GM23248 (cell line): ENCODE results near the gene HOXB3. TPM values are rescaled to one million over a fixed set of nuclear protein-coding genes. Genes with fewer than 3 reads are reported as not detected.

ENCODE experiments used
- DNase-seq: peaks from one replicate; pipeline ENCODE4 v3.0.0-alpha.2; 2015
- H2AFZ ChIP-seq: fragments of 200-600 bp; sonication (generic); 2 replicates; pipeline ENCODE4 v1.6.1; 2016; ENCODE audit warnings: antibody characterized with exemption
- H3F3A ChIP-seq: fragments of 200-600 bp; sonication (generic); 2 replicates; pipeline ENCODE4 v1.6.1; 2016; ENCODE audit warnings: mild to moderate bottlenecking, antibody characterized with exemption, mixed run types; ENCODE audit not compliant: insufficient read depth
- H3K27ac ChIP-seq: fragments of 200-600 bp; sonication (generic); 2 replicates; pipeline ENCODE4 v1.5.1; 2016; ENCODE audit warnings: mild to moderate bottlenecking
- H3K27me3 ChIP-seq: fragments of 200-600 bp; sonication (generic); replicated peaks from 2 replicates; pipeline ENCODE4 v1.6.1; 2016; ENCODE audit warnings: mild to moderate bottlenecking; ENCODE audit not compliant: insufficient read depth
- H3K36me3 ChIP-seq: fragments of 200-600 bp; sonication (generic); 2 replicates; pipeline ENCODE4 v1.6.1; 2016; ENCODE audit warnings: low read depth, mild to moderate bottlenecking
- H3K4me1 ChIP-seq: fragments of 200-600 bp; sonication (generic); 2 replicates; pipeline ENCODE4 v1.6.1; 2016; ENCODE audit warnings: mild to moderate bottlenecking; ENCODE audit not compliant: insufficient read depth
- H3K4me2 ChIP-seq: fragments of 200-600 bp; sonication (generic); one replicate; pipeline ENCODE4 v1.6.1; 2016; ENCODE audit warnings: mild to moderate bottlenecking; ENCODE audit not compliant: unreplicated experiment
- H3K4me3 ChIP-seq: fragments of 200-600 bp; sonication (generic); 2 replicates; pipeline ENCODE4 v1.5.1; 2016; ENCODE audit warnings: mild to moderate bottlenecking
- H3K79me2 ChIP-seq: fragments of 200-600 bp; sonication (generic); 2 replicates; pipeline ENCODE4 v1.6.1; 2016; ENCODE audit warnings: mild to moderate bottlenecking; ENCODE audit not compliant: insufficient read depth
- H3K9ac ChIP-seq: fragments of 200-600 bp; sonication (generic); 2 replicates; pipeline ENCODE4 v1.6.1; 2016; ENCODE audit warnings: mild to moderate bottlenecking
- H3K9me2 ChIP-seq: fragments of 200-600 bp; sonication (generic); 2 replicates; pipeline ENCODE4 v1.6.1; 2016; ENCODE audit warnings: mixed run types, mild to moderate bottlenecking, moderate library complexity; ENCODE audit not compliant: insufficient read depth
- H3K9me3 ChIP-seq: fragments of 200-600 bp; sonication (generic); one replicate; pipeline ENCODE4 v1.6.1; 2017; ENCODE audit warnings: low read depth
- H4K20me1 ChIP-seq: fragments of 200-600 bp; sonication (generic); 2 replicates; pipeline ENCODE4 v1.6.0; 2016; ENCODE audit not compliant: insufficient read depth
- EZH2 ChIP-seq: fragments of 200-600 bp; sonication (generic); IDR thresholded peaks from 2 replicates; pipeline ENCODE4 v1.6.1; 2018; ENCODE audit warnings: antibody characterized with exemption, mild to moderate bottlenecking; ENCODE audit not compliant: insufficient read depth, poor library complexity, severe bottlenecking
- EZH2phosphoT487 ChIP-seq: fragments of 200-600 bp; sonication (generic); IDR thresholded peaks from 2 replicates; pipeline ENCODE4 v1.6.1; 2018; ENCODE audit warnings: antibody characterized with exemption, moderate library complexity, mild to moderate bottlenecking, low read depth; ENCODE audit not compliant: insufficient read depth
- WGBS, 2 experiments: methylation state at CpG; one replicate each; pipeline ENCODE4 v1.1.6; 2015 to 2017; ENCODE audit warnings: low lambda C conversion rate in 2 of 2, low coverage in 1 of 2; ENCODE audit errors: missing lambda C conversion rate in 2 of 2; 5-methylcytosine and 5-hydroxymethylcytosine counted together
- in situ Hi-C: fragments of 300-500 bp; cut with MboI; formaldehyde crosslinking; loops from 2 replicates; pipeline ENCODE4 v1.15.0; 2020
- polyA plus RNA-seq: library from polyadenylated mRNA; unstranded; fragments of >200 nt; fragmentation: Nextera tagmentation; extraction: Ambion mirVana; gene quantifications from 2 replicates; pipeline ENCODE4 v1.2.1, GENCODE V29; 2016
- total RNA-seq: library from RNA; depleted of rRNA; stranded (reverse); fragments of >200 nt; shearing (Covaris generic); gene quantifications from 2 replicates; pipeline ENCODE4 v1.2.3, GENCODE V29; 2014

The HOXB3 gene
- total and polyA plus RNA-seq, 2 experiments from 2014 or later: 1.9 to 2.4 TPM

- DNase-seq: peak; percentile 66
- 72 to 83% methylated on average over 1 of the region's 1 CpG for WGBS, 2 experiments
These were observed 69.4 kb downstream of the HOXB3 start for GRCh38 chr17:48520631-48521079.

DNA sequence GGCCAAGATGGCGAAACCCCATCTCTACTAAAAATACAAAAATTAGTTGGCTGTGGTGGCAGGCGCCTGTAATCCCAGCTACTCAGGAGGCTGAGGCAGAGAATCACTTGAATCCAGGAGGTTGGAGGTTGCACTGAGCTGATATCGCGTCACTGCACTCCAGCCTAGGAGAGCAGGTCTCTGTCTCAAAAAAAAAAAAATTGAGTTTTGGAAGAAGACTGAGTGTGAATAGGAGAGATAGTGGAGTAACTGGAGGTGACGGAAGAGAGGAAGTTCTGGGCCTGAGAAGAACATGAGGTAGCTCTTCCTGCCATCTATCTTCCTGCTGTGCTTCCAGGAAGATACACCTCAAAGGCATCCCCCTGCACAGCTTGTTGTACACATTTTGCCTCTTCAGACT lies 70.6 kb downstream of the HOXB3 start:
- in situ Hi-C loops: no loop called here
- Histone ChIP-seq H4K20me1 (no peaks in the 10 kb centered on the region), H3K36me3 (no peaks in the 10 kb centered on the region), H3K9me2 (no peaks in the 10 kb centered on the region), H3F3A (peaks cover 8% of the 10 kb centered on the region; the same call in 1 of the 2 replicates), H3K79me2 (no peaks in the 10 kb centered on the region), H3K9ac (no peak overlapping the region), H2AFZ (no peak overlapping the region), H3K4me2 (no peak overlapping the region), H3K9me3 (no peaks in the 10 kb centered on the region), H3K27ac (no peak overlapping the region), H3K4me3 (no peak overlapping the region), H3K4me1 (peaks cover 6% of the 10 kb centered on the region; the same call in 1 of the 2 replicates), H3K27me3 (peaks cover 21% of the 10 kb centered on the region)
- no peak for DNase-seq
- TF ChIP-seq EZH2phosphoT487 (no peak), EZH2 (no peak)
- WGBS, 2 experiments: 70 to 77% methylated on average over 5 of the region's 5 CpGs

More at GRCh38 chr17:48520631-48521079, 69.4 kb downstream of the HOXB3 start:
- H3K27me3 ChIP-seq: peaks cover 17% of the 10 kb centered on the region; the same call in 1 of the 2 replicates
- 0 out of 2 replicates have a peak, but pooled peaks cover 3% of the 10 kb centered on the region for H3K4me1 ChIP-seq
- in situ Hi-C loops: no loop called here
- no peak overlapping the region for H3K4me3 ChIP-seq
- no peak overlapping the region for H3K9ac ChIP-seq
- H3K79me2 ChIP-seq: no peaks in the 10 kb centered on the region
- no peaks in the 10 kb centered on the region for H3K9me2 ChIP-seq
- H3K27ac ChIP-seq: no peak overlapping the region
- TF ChIP-seq EZH2phosphoT487 (no peak), EZH2 (no peak)
- H4K20me1 ChIP-seq: no peaks in the 10 kb centered on the region
- H2AFZ ChIP-seq: no peak overlapping the region
- H3F3A ChIP-seq: peaks cover 8% of the 10 kb centered on the region; the same call in 1 of the 2 replicates
- no peaks in the 10 kb centered on the region for H3K9me3 ChIP-seq
- H3K36me3 ChIP-seq: no peaks in the 10 kb centered on the region
- H3K4me2 ChIP-seq: no peak overlapping the region

GRCh38 chr17:48517478-48517877 lies 72.6 kb downstream of the HOXB3 start:
- Histone ChIP-seq H3K27me3 (peaks cover 29% of the 10 kb centered on the region), H4K20me1 (no peaks in the 10 kb centered on the region), H3F3A (peaks cover 8% of the 10 kb centered on the region; the same call in 1 of the 2 replicates), H3K4me2 (no peak overlapping the region), H2AFZ (no peak overlapping the region), H3K9me3 (no peaks in the 10 kb centered on the region), H3K9me2 (no peaks in the 10 kb centered on the region), H3K79me2 (no peaks in the 10 kb centered on the region), H3K36me3 (no peaks in the 10 kb centered on the region), H3K4me1 (peaks cover 8% of the 10 kb centered on the region; the same call in 1 of the 2 replicates), H3K4me3 (no peak overlapping the region), H3K9ac (no peak overlapping the region), H3K27ac (no peak overlapping the region)
- 32 to 41% methylated on average over 3 of the region's 3 CpGs for WGBS, 2 experiments
- DNase-seq: no peak
- in situ Hi-C loops: no loop called here
- TF ChIP-seq EZH2 (no peak), EZH2phosphoT487 (no peak)

- Histone ChIP-seq H3F3A (peaks cover 15% of the 10 kb centered on the region), H4K20me1 (no peaks in the 10 kb centered on the region), H3K27me3 (peaks cover 29% of the 10 kb centered on the region), H3K9me2 (no peaks in the 10 kb centered on the region), H3K9ac (no peak overlapping the region), H2AFZ (no peak overlapping the region), H3K4me3 (no peak overlapping the region), H3K9me3 (no peaks in the 10 kb centered on the region), H3K36me3 (no peaks in the 10 kb centered on the region), H3K27ac (no peak overlapping the region), H3K79me2 (no peaks in the 10 kb centered on the region), H3K4me1 (peaks cover 10% of the 10 kb centered on the region), H3K4me2 (no peak overlapping the region)
- no peak for DNase-seq
- in situ Hi-C loops: no loop called here
- no peak for TF ChIP-seq EZH2phosphoT487
- no peak for TF ChIP-seq EZH2
- WGBS, 2 experiments: 70 to 71% methylated on average over 3 of the region's 3 CpGs
These were observed 73.8 kb downstream of the HOXB3 start for GRCh38 chr17:48515925-48516900.
